Activated T-cell treated with anti-CD3 and anti-CD28 coated beads, Interleukin-2, amount 50 U/mL, for 72 hours (primary cell): ENCODE results near the gene SF3B4. TPM values are rescaled to one million over a fixed set of nuclear protein-coding genes. Genes with fewer than 3 reads are reported as not detected.

ENCODE experiments used
- ATAC-seq, 2 donors: fragments of 150-1000 bp; cut with Tn5 transposase; replicated peaks in 1 of 2; 2 replicates each; pipeline ENCODE4 v1.10.0; 2021; ENCODE audit warnings: moderate library complexity in 2 of 2, mild to moderate bottlenecking in 1 of 2
- DNase-seq, 2 donors: peaks; one replicate each; pipeline ENCODE4 v3.0.0; 2021 to 2022; ENCODE audit warnings: mixed read lengths in 1 of 2
- H3K27ac Mint-ChIP-seq: one replicate; pipeline ENCODE4 v1.8.0; 2022; ENCODE audit warnings: mild to moderate bottlenecking, moderate library complexity, mixed read lengths
- H3K27me3 Mint-ChIP-seq: one replicate; pipeline ENCODE4 v1.8.0; 2022; ENCODE audit warnings: low read depth, mixed read lengths
- H3K36me3 Mint-ChIP-seq, 2 donors: one replicate each; pipeline ENCODE4 v1.8.0; 2022; ENCODE audit warnings: mixed read lengths in 2 of 2, mild to moderate bottlenecking in 1 of 2; ENCODE audit not compliant: insufficient read depth in 2 of 2
- H3K4me1 Mint-ChIP-seq: one replicate; pipeline ENCODE4 v1.8.0; 2022; ENCODE audit warnings: low read depth, mixed read lengths
- H3K4me3 Mint-ChIP-seq, 2 donors: one replicate each; pipeline ENCODE4 v1.8.0; 2022; ENCODE audit warnings: mild to moderate bottlenecking in 2 of 2, mixed read lengths in 2 of 2, moderate library complexity in 2 of 2
- H3K9me3 Mint-ChIP-seq, 2 donors: one replicate each; pipeline ENCODE4 v1.8.0; 2022; ENCODE audit warnings: mixed read lengths in 2 of 2
- total RNA-seq, 2 donors: library from RNA; stranded (reverse); gene quantifications; one replicate each; pipeline ENCODE4 v1.2.3, GENCODE V29; 2022

The SF3B4 gene
- total RNA-seq, 2 donors from 2014 or later = 59.7 to 74.4 TPM

DNA sequence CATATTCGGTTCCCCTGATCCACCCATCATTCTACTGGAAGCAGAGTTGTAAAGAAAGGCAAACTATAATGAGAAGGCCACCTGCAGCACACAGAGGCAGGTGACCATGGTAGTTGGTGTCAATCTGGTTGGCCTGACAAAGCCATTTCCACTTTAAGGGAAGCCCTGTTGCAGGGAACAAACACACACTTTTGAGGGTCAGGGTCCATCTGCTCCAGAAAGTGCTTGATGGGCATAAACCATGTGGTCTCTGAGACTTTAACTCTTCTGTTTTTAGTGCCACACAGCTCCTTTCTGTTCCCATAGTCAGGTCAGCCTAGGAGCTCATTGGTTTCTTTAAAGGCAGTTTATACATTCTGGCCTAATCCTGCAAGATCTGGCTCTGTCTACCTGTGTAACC lies 45.7 kb downstream of the SF3B4 start:
- Mint-ChIP-seq H3K36me3 (no peaks in the 10 kb centered on the region), H3K27ac (no peak overlapping the region), H3K9me3 (no peaks in the 10 kb centered on the region), H3K4me1 (peaks cover 42% of the 10 kb centered on the region), H3K4me3 (no peak overlapping the region), H3K27me3 (no peaks in the 10 kb centered on the region)
- no peak for ATAC-seq
- DNase-seq = no peak

DNA sequence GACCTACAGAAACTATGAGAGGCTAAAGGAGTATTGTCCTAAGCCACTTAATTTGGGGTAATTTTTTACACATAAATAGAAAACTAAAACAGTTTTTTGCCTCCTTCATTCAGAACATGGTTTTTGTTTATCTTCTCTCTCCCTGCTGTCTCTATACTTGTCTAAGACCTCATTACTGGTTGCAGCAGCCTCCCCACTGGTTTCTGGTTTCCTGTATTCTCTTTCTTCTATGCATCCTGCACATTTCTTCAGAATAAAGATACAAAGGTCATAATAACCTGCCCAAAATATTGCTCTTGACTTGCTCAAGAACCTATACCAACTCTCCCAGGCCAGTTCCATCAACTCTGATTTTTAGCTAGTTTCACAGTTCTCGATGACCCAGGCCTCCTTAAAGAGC lies 48.0 kb downstream of the SF3B4 start:
- ATAC-seq (peak; percentile 28), DNase-seq (no peak)
- Mint-ChIP-seq H3K4me3 (peak overlapping the region; percentile 51 to 63), H3K4me1 (peaks cover 42% of the 10 kb centered on the region), H3K27ac (peak overlapping the region; percentile 79), H3K9me3 (no peaks in the 10 kb centered on the region), H3K36me3 (no peaks in the 10 kb centered on the region), H3K27me3 (no peaks in the 10 kb centered on the region)

DNA sequence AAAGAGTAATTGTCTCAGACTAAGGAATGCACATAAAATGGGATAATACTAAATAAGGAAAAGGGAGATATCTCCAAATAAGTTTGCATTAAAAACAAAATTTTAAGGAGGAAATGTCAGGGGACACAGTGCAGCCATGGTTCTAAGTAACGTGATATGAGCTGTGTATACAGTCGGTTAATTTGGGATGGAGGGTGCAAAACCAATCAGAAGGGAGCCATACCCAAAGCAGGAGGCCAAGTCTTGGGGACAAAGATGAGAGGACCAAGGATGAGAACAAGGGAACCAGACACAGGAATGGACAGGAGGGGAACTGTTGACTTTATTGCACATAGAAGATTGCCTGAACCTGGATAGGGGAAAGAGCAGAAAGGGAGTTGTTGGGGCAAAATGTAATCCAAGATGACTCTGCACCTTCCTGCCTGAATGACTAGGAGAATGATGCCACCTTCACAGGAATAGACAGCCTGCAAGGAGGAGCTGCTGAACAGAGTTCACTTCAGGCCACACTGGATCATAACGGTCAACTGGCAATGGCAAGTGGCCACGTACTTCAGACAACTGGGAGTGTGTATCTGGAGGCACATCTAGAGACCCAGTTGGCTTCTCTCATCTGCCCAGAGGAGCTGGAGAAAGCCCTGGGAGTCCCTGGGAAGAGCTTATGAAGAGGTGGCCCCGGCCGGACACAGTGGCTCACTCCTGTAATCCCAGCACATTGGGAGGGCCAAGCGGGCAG lies 50.2 kb downstream of the SF3B4 start:
- Mint-ChIP-seq H3K27me3 (no peaks in the 10 kb centered on the region), H3K9me3 (no peaks in the 10 kb centered on the region), H3K4me1 (peaks cover 40% of the 10 kb centered on the region), H3K27ac (peak overlapping the region; percentile 47), H3K4me3 (no peak overlapping the region), H3K36me3 (no peaks in the 10 kb centered on the region)
- ATAC-seq (no peak), DNase-seq (no peak)

Other genes starting within 250 kb of the SF3B4 start
- not detected for gene FCGR1A, start 145.1 kb downstream of the SF3B4 start, total RNA-seq
- gene BOLA1, start 28.2 kb downstream of the SF3B4 start, total RNA-seq = 10 to 100 TPM; 26.9 to 29.4 TPM
- 10 to 100 TPM; 13.0 to 14.8 TPM for gene SV2A, start 10.0 kb downstream of the SF3B4 start, total RNA-seq
- 1 to 10 TPM; 6.9 to 9.2 TPM for gene MTMR11, start 9.1 kb upstream of the SF3B4 start, total RNA-seq
- 10 to 100 TPM; 30.3 to 34.8 TPM for gene OTUD7B, start 82.9 kb upstream of the SF3B4 start, total RNA-seq
- 10 to 100 TPM; 32.4 to 35.4 TPM for gene VPS45, start 140.0 kb upstream of the SF3B4 start, total RNA-seq
- gene PLEKHO1, start 222.1 kb upstream of the SF3B4 start, total RNA-seq = 10 to 100 TPM; 21.9 to 42.7 TPM